Left renal cortex interstitium (tissue), 4 donors: ENCODE measurements around the gene DZIP1L. TPM values are rescaled to one million over a fixed set of nuclear protein-coding genes. Genes with fewer than 3 reads are reported as not detected.
A peak's percentile ranks its signal among the peaks of the same experiment; 100 is the strongest.
"Not testable (repeated sequence)": the region's sequence is repeated elsewhere in the genome, so short reads cannot be mapped to it uniquely, and the experiment has no call there.

Experiments used
- DNase-seq, 4 donors: peaks; one replicate each; pipeline ENCODE4 v3.0.0-alpha.2; 2013; ENCODE audit warnings: low read depth in 4 of 4, low spot score in 2 of 4, missing footprints in 1 of 4
- polyA plus RNA-seq, 4 donors: library from polyadenylated mRNA; unstranded; fragments of 120-200 nt; gene quantifications; one replicate each; pipeline ENCODE4 v1.2.1, GENCODE V29; 2013; ENCODE audit not compliant: insufficient read length in 4 of 4

The DZIP1L gene
- polyA plus RNA-seq, 4 donors: 12.1 to 27.6 (median 19.6) TPM

GRCh38 chr3:138118612-138119422 lies 3.4 kb upstream of the DZIP1L start:
- DNase-seq: peak in 2 of 4 donors; percentile 35 to 75

GRCh38 chr3:138114431-138114918 lies 933 bp downstream of the DZIP1L start:
- peak in 1 of 4 donors; percentile 29 for DNase-seq

- peak in 2 of 4 donors; percentile 35 to 69 for DNase-seq
Measured at GRCh38 chr3:138113326-138113725, 2.1 kb downstream of the DZIP1L start.

- DNase-seq: no peak
Measured at GRCh38 chr3:138112362-138112761, 3.0 kb downstream of the DZIP1L start.

GRCh38 chr3:138105598-138105997 lies 9.8 kb downstream of the DZIP1L start:
- no peak for DNase-seq

GRCh38 chr3:138103466-138103865 lies 11.9 kb downstream of the DZIP1L start:
- DNase-seq: no peak

- DNase-seq: not testable (repeated sequence)
Measured at GRCh38 chr3:138101351-138101940, 14.0 kb downstream of the DZIP1L start.

GRCh38 chr3:138099417-138099816 lies 16.0 kb downstream of the DZIP1L start:
- no peak for DNase-seq

GRCh38 chr3:138097192-138098172 lies 17.9 kb downstream of the DZIP1L start:
- no peak for DNase-seq

GRCh38 chr3:138093721-138094120 lies 21.7 kb downstream of the DZIP1L start:
- no peak for DNase-seq

- no peak for DNase-seq
Measured at GRCh38 chr3:138092023-138092422, 23.4 kb downstream of the DZIP1L start.

GRCh38 chr3:138089091-138089490 lies 26.3 kb downstream of the DZIP1L start:
- DNase-seq: no peak

- DNase-seq: not testable (repeated sequence)
Measured at GRCh38 chr3:138085745-138086144, 29.7 kb downstream of the DZIP1L start.

- no peak for DNase-seq
Measured at GRCh38 chr3:138084196-138084595, 31.2 kb downstream of the DZIP1L start.

- no peak for DNase-seq
Measured at GRCh38 chr3:138082992-138083386, 32.4 kb downstream of the DZIP1L start.

GRCh38 chr3:138082085-138082991 lies 33.1 kb downstream of the DZIP1L start:
- DNase-seq: peak in 1 of 4 donors; percentile 4

GRCh38 chr3:138081371-138082084 lies 33.9 kb downstream of the DZIP1L start:
- DNase-seq: no peak

GRCh38 chr3:138079901-138080300 lies 35.5 kb downstream of the DZIP1L start:
- DNase-seq: no peak

- no peak for DNase-seq
Measured at GRCh38 chr3:138078901-138079344, 36.5 kb downstream of the DZIP1L start.
